Glomerular visceral epithelial cell (primary cell): ENCODE results near the gene EDDM13.
"Not testable (repeated sequence)": the region's sequence is repeated elsewhere in the genome, so short reads cannot be mapped to it uniquely, and the experiment has no call there.

Experiments used
- DNase-seq: peaks from one replicate; pipeline ENCODE4 v3.0.0-alpha.2; 2016; ENCODE audit errors: extremely low spot score

The EDDM13 gene

GRCh38 chr19:56321254-56321988 lies 48.9 kb downstream of the EDDM13 start:
- no peak for DNase-seq

DNA sequence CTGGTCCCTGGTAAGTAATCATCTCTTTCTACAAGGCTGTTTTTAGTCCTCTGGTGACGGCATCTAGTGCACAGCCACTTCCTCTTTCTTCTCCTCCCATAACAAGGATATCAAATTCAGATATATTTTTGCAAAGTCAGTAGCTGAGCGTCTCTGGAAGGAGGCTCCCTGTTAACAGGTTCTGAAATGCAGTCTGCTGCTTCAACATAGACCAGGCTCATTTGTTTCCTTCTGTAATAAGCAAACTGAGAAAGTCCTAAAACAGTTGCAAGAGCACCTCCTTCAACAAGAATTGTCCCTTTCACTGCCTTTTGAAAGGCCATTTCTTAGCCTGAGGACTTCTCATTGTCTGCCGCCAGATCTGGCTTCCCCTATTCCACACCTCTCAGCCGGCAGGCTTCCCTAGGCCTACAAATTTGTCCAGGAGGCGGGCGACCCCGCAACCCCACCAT lies 49.5 kb downstream of the EDDM13 start:
- no peak for DNase-seq

- no peak for DNase-seq
These were observed 51.9 kb downstream of the EDDM13 start for GRCh38 chr19:56324436-56324835.

- no peak for DNase-seq
These were observed 60.1 kb downstream of the EDDM13 start for GRCh38 chr19:56332695-56333094.

DNA sequence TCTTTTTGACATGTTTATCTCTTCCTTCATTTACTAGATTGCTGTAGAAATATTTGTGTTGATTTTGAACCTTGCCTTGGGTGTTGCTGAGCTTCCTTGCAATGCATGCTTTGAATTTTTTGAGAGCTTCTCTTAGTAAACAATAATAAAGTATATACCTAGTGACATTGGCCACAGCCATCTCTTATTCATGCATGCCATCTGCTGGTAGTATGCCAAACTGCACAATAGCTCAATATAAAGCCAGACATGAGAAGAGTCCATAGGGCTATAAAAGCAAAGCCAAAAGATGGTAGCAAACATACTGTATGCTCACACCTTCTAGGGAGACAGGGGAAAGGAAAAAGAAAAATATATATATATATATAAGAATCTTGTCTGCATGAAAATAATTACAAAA lies 61.0 kb downstream of the EDDM13 start:
- peak; percentile 53 for DNase-seq

- DNase-seq = not testable (repeated sequence)
These were observed 62.8 kb downstream of the EDDM13 start for GRCh38 chr19:56335371-56335770.

GRCh38 chr19:56337077-56337476 lies 64.5 kb downstream of the EDDM13 start:
- DNase-seq = not testable (repeated sequence)

DNA sequence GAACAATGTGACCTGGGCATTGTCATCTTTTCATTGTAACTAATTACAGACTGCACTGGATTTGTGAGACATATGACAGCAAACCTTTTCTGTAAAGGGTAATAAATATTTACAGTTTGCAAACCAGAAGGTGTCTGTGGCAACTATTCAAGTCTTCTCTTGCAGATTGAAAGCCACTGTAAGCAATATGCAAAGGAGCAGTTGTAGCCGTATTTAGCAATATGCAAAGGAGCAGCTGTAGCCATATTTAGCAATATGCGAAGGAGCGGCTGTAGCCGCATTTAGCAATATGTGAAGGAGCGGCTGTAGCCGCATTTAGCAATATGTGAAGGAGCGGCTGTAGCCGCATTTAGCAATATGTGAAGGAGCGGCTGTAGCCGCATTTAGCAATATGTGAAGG lies 66.5 kb downstream of the EDDM13 start:
- DNase-seq = not testable (repeated sequence)

- DNase-seq = no peak
These were observed 69.4 kb downstream of the EDDM13 start for GRCh38 chr19:56341948-56342347.

- DNase-seq = no peak
These were observed 74.7 kb downstream of the EDDM13 start for GRCh38 chr19:56347163-56347778.

DNA sequence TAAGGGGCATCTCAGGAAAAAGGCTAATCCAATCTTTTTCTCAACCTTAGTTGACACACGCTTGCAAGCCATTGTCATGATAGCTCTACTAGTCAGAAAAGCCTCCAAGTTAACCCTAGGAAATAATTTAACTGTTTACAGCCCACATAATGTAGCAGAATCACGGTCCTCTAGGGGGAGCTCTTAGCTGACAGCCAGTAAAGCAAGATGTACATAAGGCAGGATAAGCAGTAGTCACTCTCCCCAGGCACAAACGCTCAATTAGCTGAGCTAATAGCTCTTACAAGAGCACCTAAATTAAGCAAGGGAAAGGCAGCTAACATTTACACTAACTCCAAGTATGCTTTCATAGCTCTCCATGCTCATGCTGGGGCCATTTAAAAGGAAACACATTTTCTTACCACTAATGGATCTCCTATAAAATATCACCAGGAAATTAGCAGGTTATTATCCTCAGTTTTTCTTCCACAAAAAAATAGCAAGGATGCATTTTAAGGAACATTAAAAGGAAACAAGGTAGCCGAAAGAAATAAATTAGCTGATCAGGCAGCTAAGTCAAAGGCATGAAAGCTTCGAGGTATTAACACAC lies 75.8 kb downstream of the EDDM13 start:
- no peak for DNase-seq

GRCh38 chr19:56350416-56351045 lies 78.0 kb downstream of the EDDM13 start:
- DNase-seq = no peak

DNA sequence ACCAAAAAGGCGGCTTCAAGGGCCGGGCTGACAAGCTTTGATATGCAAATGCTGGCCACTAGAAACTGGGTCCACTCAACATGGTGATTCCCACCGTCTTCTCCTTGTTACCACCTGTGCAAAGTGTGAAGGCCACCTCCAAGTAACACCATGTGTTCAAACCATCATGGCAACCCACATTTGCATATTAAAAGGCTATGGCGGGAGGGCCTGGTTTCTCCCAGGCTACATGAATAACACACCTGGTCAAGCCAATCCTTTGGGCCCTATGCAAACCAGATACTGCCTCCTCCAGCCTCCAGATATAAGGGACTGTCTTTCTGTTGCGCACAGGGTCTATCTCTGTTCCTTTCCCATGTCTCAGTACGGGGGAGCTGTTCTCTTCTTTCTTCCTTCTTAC lies 78.7 kb downstream of the EDDM13 start:
- no peak for DNase-seq

DNA sequence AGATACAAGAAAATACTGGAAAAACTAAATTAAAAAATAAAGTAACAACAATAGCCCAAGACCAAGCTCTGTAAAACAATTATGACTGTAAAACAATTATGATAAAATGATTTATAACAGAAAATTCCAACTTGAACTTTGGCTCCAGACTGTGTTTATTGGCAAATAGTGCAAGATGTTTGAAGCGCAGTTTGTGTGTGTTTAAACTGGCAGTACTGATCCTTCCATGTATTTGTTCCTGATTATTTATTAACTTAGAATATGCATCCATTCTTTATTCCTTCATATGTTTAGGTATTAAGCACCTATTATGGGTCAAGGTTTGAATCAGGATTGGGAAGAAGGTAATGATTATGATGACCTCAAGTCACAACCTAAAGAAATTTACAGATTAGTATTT lies 83.0 kb downstream of the EDDM13 start:
- DNase-seq = no peak

- no peak for DNase-seq
These were observed 84.4 kb downstream of the EDDM13 start for GRCh38 chr19:56356944-56357343.
